GM10266 (cell line): ENCODE measurements around the gene RTF2.
"Not testable (repeated sequence)": the region's sequence is repeated elsewhere in the genome, so short reads cannot be mapped to it uniquely, and the experiment has no call there.

ENCODE experiments used
- DNase-seq: peaks from one replicate; pipeline ENCODE4 v3.0.0; 2012; ENCODE audit errors: extremely low spot score
- CTCF ChIP-seq: IDR thresholded peaks from 2 replicates; pipeline ENCODE4 v1.5.1; 2012; ENCODE audit warnings: mild to moderate bottlenecking, low read depth; ENCODE audit not compliant: control insufficient read depth, insufficient read depth; ENCODE audit errors: missing control alignments

The RTF2 gene

GRCh38 chr20:56542489-56543030 lies 74.1 kb downstream of the RTF2 start:
- no peak for DNase-seq
- TF ChIP-seq CTCF: no peak

GRCh38 chr20:56551571-56551970 lies 83.1 kb downstream of the RTF2 start:
- TF ChIP-seq CTCF: no peak
- DNase-seq: no peak

GRCh38 chr20:56552911-56553629 lies 84.6 kb downstream of the RTF2 start:
- no peak for DNase-seq
- no peak for TF ChIP-seq CTCF

- no peak for TF ChIP-seq CTCF
- DNase-seq: peak; percentile 40
Measured at GRCh38 chr20:56554869-56555268, 86.4 kb downstream of the RTF2 start.

GRCh38 chr20:56558968-56559367 lies 90.5 kb downstream of the RTF2 start:
- DNase-seq: no peak
- TF ChIP-seq CTCF: no peak

GRCh38 chr20:56564526-56564925 lies 96.1 kb downstream of the RTF2 start:
- not testable (repeated sequence) for DNase-seq

GRCh38 chr20:56565511-56565910 lies 97.1 kb downstream of the RTF2 start:
- no peak for DNase-seq
- no peak for TF ChIP-seq CTCF
